K562 (cell line): ENCODE data around the gene TCFL5. TPM values are rescaled to one million over a fixed set of nuclear protein-coding genes. Genes with fewer than 3 reads are reported as not detected.

Experiments used
- HLTF ChIP-seq: fragments of 450-650 bp; IDR thresholded peaks from 2 replicates; pipeline ENCODE4 v1.6.1; 2016
- MEIS2 ChIP-seq: fragments of 450-650 bp; IDR thresholded peaks from 2 replicates; pipeline ENCODE4 v1.6.1; 2014; ENCODE audit warnings: mild to moderate bottlenecking; ENCODE audit not compliant: partially characterized antibody
- MXI1 ChIP-seq: IDR thresholded peaks from 2 replicates; pipeline ENCODE4 v1.6.1; 2011; ENCODE audit warnings: low read depth, mild to moderate bottlenecking, improper control_type of control experiment, low read length
- SRSF1 ChIP-seq: fragments of 200-400 bp; formaldehyde crosslinking; IDR thresholded peaks from 2 replicates; pipeline ENCODE4 v1.6.1; 2017; ENCODE audit warnings: mild to moderate bottlenecking, low read depth, low read length, moderate library complexity
- TAF1 ChIP-seq: IDR thresholded peaks from 2 replicates; pipeline ENCODE4 v1.6.1; 2011; ENCODE audit warnings: mild to moderate bottlenecking, low read length, moderate library complexity; ENCODE audit not compliant: insufficient read depth, control insufficient read depth, severe bottlenecking; ENCODE audit errors: extremely low read depth
- ZNF165 ChIP-seq: fragments of 250-450 bp; sonication (Bioruptor Pico); IDR thresholded peaks from 2 replicates; pipeline ENCODE4 v1.4.0; 2020; ENCODE audit warnings: borderline replicate concordance
- ZNF79 ChIP-seq: fragments of 250-450 bp; sonication (Bioruptor Pico); IDR thresholded peaks from 2 replicates; pipeline ENCODE4 v1.4.0; 2020; ENCODE audit warnings: low read depth, mild to moderate bottlenecking, moderate library complexity
- polyA plus RNA-seq, 8 experiments: library from polyadenylated mRNA; depleted of rRNA in 4 of 8; stranded (reverse) in 5 of 8; unstranded in 3 of 8; fragments of >200 nt; fragmentation: Nextera tagmentation in 2 of 8; fragmentation: Illumina TruSeq in 1 of 8; extraction: Ambion mirVana in 2 of 8; extraction: Trizol in 1 of 8; gene quantifications; 2 replicates each; pipeline versions ENCODE4 v1.2.1 to v1.2.3, GENCODE V29; 2011 to 2014; ENCODE audit warnings: inconsistent platforms in 1 of 8, missing spikeins in 1 of 8
- total RNA-seq, 7 experiments: library from RNA; depleted of rRNA in 6 of 7; stranded (reverse); fragments of >200 nt in 6 of 7; fragmentation: Illumina TruSeq in 2 of 7; extraction: Trizol in 2 of 7; gene quantifications; 2 replicates each; pipeline versions ENCODE4 v1.2.1 to v1.2.3, GENCODE V29; 2011 to 2021; ENCODE audit warnings: low replicate concordance in 1 of 7
- TF ChIP-seq, protein P1 (sequence below): fragments of 250-450 bp; sonication (Bioruptor Pico); IDR thresholded peaks from 2 replicates; pipeline ENCODE4 v1.4.0; 2020
- TF ChIP-seq, protein P2 (sequence below): sonication (generic); formaldehyde crosslinking; IDR thresholded peaks from 2 replicates; pipeline ENCODE4 v1.8.1; 2023; ENCODE audit warnings: mild to moderate bottlenecking, missing genetic modification reagents

Gene TCFL5
- total and polyA plus RNA-seq, 9 of the 15 experiments (the other 6 are each of a cell fraction or from before 2014, with no cell fraction given) = 1.00 to 12.6 (median 9.1) TPM

DNA sequence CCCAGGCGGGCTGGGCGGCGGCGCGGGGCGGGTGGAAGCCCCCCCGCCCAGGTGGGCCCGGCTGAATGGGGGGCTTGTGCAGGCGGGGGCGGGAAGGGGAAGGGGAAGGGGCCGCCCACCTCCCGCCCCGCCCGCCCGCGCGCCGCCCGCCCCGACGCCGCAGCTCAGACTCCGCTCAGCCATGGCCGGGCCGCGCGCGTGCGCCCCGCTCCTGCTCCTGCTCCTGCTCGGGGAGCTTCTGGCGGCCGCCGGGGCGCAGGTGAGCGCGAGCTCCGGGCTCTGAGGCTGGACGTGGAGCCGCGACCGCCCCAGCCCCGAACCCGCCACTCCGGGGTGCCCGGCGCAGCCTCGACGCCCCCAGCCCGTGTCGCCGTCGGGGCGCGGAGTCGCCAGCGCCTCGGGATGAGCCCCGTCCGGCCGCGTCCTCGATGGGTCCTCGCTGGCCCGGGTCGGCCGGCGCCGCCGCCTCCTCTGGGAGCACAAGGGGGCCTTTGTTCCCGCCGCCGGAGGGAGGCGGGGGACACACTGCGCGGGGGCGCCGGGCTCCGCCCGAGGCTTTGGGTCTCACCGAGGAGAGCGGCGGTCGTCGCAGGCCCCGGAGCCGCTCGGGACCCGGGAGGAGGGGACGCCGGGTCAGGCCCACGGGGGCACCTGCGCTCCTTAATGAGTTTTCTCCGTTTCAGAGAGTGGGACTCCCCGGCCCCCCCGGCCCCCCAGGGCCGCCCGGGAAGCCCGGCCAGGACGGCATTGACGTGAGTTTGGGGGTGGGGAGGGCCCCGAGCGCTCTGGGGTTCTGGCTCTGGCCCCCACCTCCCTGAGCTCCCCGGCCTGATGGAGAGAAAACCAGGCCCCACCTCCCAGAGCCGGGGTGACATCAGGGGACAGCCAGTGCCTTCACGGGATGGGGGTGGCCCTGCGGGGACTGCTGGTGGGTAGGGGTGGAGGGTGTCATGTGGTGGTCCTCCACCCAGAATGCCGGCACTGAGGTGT is 44.4 kb downstream of the TCFL5 start, which contains the start of gene COL9A3 (continued):
- TF ChIP-seq, protein P1, sequence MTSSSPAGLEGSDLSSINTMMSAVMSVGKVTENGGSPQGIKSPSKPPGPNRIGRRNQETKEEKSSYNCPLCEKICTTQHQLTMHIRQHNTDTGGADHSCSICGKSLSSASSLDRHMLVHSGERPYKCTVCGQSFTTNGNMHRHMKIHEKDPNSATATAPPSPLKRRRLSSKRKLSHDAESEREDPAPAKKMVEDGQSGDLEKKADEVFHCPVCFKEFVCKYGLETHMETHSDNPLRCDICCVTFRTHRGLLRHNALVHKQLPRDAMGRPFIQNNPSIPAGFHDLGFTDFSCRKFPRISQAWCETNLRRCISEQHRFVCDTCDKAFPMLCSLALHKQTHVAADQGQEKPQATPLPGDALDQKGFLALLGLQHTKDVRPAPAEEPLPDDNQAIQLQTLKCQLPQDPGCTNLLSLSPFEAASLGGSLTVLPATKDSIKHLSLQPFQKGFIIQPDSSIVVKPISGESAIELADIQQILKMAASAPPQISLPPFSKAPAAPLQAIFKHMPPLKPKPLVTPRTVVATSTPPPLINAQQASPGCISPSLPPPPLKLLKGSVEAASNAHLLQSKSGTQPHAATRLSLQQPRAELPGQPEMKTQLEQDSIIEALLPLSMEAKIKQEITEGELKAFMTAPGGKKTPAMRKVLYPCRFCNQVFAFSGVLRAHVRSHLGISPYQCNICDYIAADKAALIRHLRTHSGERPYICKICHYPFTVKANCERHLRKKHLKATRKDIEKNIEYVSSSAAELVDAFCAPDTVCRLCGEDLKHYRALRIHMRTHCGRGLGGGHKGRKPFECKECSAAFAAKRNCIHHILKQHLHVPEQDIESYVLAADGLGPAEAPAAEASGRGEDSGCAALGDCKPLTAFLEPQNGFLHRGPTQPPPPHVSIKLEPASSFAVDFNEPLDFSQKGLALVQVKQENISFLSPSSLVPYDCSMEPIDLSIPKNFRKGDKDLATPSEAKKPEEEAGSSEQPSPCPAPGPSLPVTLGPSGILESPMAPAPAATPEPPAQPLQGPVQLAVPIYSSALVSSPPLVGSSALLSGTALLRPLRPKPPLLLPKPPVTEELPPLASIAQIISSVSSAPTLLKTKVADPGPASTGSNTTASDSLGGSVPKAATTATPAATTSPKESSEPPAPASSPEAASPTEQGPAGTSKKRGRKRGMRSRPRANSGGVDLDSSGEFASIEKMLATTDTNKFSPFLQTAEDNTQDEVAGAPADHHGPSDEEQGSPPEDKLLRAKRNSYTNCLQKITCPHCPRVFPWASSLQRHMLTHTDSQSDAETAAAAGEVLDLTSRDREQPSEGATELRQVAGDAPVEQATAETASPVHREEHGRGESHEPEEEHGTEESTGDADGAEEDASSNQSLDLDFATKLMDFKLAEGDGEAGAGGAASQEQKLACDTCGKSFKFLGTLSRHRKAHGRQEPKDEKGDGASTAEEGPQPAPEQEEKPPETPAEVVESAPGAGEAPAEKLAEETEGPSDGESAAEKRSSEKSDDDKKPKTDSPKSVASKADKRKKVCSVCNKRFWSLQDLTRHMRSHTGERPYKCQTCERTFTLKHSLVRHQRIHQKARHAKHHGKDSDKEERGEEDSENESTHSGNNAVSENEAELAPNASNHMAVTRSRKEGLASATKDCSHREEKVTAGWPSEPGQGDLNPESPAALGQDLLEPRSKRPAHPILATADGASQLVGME = no peak
- TF ChIP-seq MXI1 (no peak), TAF1 (no peak), ZNF79 (CRISPR knock-in tag) (no peak), SRSF1 (no peak), MEIS2 (no peak), HLTF (no peak), ZNF165 (CRISPR knock-in tag) (no peak)
- TF ChIP-seq, protein P2, sequence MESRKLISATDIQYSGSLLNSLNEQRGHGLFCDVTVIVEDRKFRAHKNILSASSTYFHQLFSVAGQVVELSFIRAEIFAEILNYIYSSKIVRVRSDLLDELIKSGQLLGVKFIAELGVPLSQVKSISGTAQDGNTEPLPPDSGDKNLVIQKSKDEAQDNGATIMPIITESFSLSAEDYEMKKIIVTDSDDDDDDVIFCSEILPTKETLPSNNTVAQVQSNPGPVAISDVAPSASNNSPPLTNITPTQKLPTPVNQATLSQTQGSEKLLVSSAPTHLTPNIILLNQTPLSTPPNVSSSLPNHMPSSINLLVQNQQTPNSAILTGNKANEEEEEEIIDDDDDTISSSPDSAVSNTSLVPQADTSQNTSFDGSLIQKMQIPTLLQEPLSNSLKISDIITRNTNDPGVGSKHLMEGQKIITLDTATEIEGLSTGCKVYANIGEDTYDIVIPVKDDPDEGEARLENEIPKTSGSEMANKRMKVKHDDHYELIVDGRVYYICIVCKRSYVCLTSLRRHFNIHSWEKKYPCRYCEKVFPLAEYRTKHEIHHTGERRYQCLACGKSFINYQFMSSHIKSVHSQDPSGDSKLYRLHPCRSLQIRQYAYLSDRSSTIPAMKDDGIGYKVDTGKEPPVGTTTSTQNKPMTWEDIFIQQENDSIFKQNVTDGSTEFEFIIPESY (CRISPR knock-in tag) = 0 out of 2 replicates have a peak, but pooled peaks have one; percentile 36
